ENCODE data around the gene C20orf96. TPM values are rescaled to one million over a fixed set of nuclear protein-coding genes. Genes with fewer than 3 reads are reported as not detected.

Gene C20orf96
- polyA plus RNA-seq, 1 donor from 2014 or later, result 10.9 TPM

DNA sequence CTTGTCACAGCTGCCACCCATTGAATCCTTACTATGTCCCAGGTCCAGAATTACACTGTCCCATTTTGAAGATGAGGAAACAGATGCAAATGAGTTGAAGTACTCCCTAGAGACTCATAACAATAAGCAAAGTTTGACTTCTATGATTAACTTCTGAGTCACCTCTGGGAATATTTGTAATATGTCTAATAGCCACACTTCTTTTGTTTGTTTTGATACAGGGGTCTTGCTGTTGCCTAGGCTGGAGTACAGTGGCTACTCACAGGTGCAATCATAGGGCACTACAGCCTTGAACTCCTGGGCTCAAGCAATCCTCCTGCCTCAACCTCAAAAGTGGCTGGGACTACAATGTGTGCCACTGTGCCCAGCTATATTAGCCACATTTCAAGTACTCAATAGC, 23.4 kb upstream of the C20orf96 start:
- H4K20me1 ChIP-seq (ENCODE audit: insufficient read depth), result no peaks in the 10 kb centered on the region
- H3K9me2 ChIP-seq (ENCODE audit: insufficient read depth, low read length), result no peaks in the 10 kb centered on the region
- H3K36me3 ChIP-seq (ENCODE audit: insufficient read depth, low read length), result no peaks in the 10 kb centered on the region
- no peak overlapping the region for H3K4me3 ChIP-seq (ENCODE audit: low read length)
- peaks cover 11% of the 10 kb centered on the region for H3F3A ChIP-seq (ENCODE audit: insufficient read depth, low read length, poor library complexity, severe bottlenecking)
- H3K9ac ChIP-seq (ENCODE audit: low read length), result no peak overlapping the region
- no peak overlapping the region for H3K27ac ChIP-seq (ENCODE audit: low read length)
- H3K79me2 ChIP-seq (replicated peaks; ENCODE audit: insufficient read depth, low read length), result no peaks in the 10 kb centered on the region
- H2AFZ ChIP-seq (ENCODE audit: low read depth, low read length), result no peak overlapping the region
- no peaks in the 10 kb centered on the region for H3K9me3 ChIP-seq (ENCODE audit: low read length)
- H3K4me2 ChIP-seq (ENCODE audit: low read length), result no peak overlapping the region
- no peak for TF ChIP-seq EZH2 (IDR thresholded peaks at IDR 0.05; ENCODE audit: borderline replicate concordance, insufficient read depth, low read length, poor library complexity, severe bottlenecking)
- TF ChIP-seq POLR2AphosphoS5 (IDR thresholded peaks at IDR 0.05), result no peak
- no peak for TF ChIP-seq EP300 (conservative IDR thresholded peaks at IDR 0.05; ENCODE audit: poor library complexity, severe bottlenecking)
- TF ChIP-seq, protein P1, sequence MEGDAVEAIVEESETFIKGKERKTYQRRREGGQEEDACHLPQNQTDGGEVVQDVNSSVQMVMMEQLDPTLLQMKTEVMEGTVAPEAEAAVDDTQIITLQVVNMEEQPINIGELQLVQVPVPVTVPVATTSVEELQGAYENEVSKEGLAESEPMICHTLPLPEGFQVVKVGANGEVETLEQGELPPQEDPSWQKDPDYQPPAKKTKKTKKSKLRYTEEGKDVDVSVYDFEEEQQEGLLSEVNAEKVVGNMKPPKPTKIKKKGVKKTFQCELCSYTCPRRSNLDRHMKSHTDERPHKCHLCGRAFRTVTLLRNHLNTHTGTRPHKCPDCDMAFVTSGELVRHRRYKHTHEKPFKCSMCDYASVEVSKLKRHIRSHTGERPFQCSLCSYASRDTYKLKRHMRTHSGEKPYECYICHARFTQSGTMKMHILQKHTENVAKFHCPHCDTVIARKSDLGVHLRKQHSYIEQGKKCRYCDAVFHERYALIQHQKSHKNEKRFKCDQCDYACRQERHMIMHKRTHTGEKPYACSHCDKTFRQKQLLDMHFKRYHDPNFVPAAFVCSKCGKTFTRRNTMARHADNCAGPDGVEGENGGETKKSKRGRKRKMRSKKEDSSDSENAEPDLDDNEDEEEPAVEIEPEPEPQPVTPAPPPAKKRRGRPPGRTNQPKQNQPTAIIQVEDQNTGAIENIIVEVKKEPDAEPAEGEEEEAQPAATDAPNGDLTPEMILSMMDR (IDR thresholded peaks at IDR 0.05; ENCODE audit: poor library complexity, severe bottlenecking), result no peak
- no peak for TF ChIP-seq MXI1 (conservative IDR thresholded peaks at IDR 0.05; ENCODE audit: poor library complexity, severe bottlenecking)
- no peak for TF ChIP-seq RAD21 (conservative IDR thresholded peaks at IDR 0.05)
- TF ChIP-seq, protein P2, sequence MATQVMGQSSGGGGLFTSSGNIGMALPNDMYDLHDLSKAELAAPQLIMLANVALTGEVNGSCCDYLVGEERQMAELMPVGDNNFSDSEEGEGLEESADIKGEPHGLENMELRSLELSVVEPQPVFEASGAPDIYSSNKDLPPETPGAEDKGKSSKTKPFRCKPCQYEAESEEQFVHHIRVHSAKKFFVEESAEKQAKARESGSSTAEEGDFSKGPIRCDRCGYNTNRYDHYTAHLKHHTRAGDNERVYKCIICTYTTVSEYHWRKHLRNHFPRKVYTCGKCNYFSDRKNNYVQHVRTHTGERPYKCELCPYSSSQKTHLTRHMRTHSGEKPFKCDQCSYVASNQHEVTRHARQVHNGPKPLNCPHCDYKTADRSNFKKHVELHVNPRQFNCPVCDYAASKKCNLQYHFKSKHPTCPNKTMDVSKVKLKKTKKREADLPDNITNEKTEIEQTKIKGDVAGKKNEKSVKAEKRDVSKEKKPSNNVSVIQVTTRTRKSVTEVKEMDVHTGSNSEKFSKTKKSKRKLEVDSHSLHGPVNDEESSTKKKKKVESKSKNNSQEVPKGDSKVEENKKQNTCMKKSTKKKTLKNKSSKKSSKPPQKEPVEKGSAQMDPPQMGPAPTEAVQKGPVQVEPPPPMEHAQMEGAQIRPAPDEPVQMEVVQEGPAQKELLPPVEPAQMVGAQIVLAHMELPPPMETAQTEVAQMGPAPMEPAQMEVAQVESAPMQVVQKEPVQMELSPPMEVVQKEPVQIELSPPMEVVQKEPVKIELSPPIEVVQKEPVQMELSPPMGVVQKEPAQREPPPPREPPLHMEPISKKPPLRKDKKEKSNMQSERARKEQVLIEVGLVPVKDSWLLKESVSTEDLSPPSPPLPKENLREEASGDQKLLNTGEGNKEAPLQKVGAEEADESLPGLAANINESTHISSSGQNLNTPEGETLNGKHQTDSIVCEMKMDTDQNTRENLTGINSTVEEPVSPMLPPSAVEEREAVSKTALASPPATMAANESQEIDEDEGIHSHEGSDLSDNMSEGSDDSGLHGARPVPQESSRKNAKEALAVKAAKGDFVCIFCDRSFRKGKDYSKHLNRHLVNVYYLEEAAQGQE (IDR thresholded peaks at IDR 0.05; ENCODE audit: borderline replicate concordance), result no peak
- no peak for TF ChIP-seq TAF1 (IDR thresholded peaks at IDR 0.05; ENCODE audit: low read depth)
- no peak for TF ChIP-seq SMC3 (conservative IDR thresholded peaks at IDR 0.05; ENCODE audit: poor library complexity)
- no peaks in the 10 kb centered on the region for H3K27me3 ChIP-seq (ENCODE audit: insufficient read depth, low read depth, low read length)

DNA sequence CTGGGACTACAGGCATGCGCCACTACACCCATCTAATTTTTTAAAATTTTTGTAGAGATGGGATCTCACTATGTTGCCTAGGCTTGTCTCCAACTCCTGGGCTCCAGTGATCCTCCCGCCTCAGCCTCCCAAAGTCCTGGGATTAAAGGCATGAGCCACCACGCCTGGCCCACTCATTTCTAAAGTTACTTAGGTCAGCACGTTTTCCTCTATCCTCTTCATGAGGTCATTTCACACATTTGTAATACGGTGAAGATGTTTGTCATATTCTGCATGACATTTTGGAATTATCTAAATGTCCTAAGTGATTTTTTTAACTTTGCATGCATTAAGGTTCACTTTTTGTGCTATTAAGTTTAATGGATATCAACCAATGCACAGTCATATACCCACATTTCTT, 22.9 kb upstream of the C20orf96 start:
- Histone ChIP-seq H3K27ac (ENCODE audit: low read length) (no peak overlapping the region), H3K4me2 (ENCODE audit: low read length) (no peak overlapping the region), H3K9ac (ENCODE audit: low read length) (no peak overlapping the region), H3K27me3 (ENCODE audit: insufficient read depth, low read depth, low read length) (no peaks in the 10 kb centered on the region), H2AFZ (ENCODE audit: low read depth, low read length) (no peak overlapping the region), H3K4me3 (ENCODE audit: low read length) (no peak overlapping the region), H3F3A (ENCODE audit: insufficient read depth, low read length, poor library complexity, severe bottlenecking) (peaks cover 17% of the 10 kb centered on the region), H3K36me3 (ENCODE audit: insufficient read depth, low read length) (no peaks in the 10 kb centered on the region), H4K20me1 (ENCODE audit: insufficient read depth) (no peaks in the 10 kb centered on the region), H3K9me2 (ENCODE audit: insufficient read depth, low read length) (no peaks in the 10 kb centered on the region), H3K79me2 (replicated peaks; ENCODE audit: insufficient read depth, low read length) (peaks cover under 1% of the 10 kb centered on the region), H3K9me3 (ENCODE audit: low read length) (no peaks in the 10 kb centered on the region)
- TF ChIP-seq, protein P2 (IDR thresholded peaks at IDR 0.05; ENCODE audit: borderline replicate concordance), result no peak
- TF ChIP-seq POLR2AphosphoS5 (IDR thresholded peaks at IDR 0.05), result no peak
- no peak for TF ChIP-seq EP300 (conservative IDR thresholded peaks at IDR 0.05; ENCODE audit: poor library complexity, severe bottlenecking)
- TF ChIP-seq RAD21 (conservative IDR thresholded peaks at IDR 0.05), result no peak
- TF ChIP-seq SMC3 (conservative IDR thresholded peaks at IDR 0.05; ENCODE audit: poor library complexity), result no peak
- no peak for TF ChIP-seq MXI1 (conservative IDR thresholded peaks at IDR 0.05; ENCODE audit: poor library complexity, severe bottlenecking)
- no peak for TF ChIP-seq EZH2 (IDR thresholded peaks at IDR 0.05; ENCODE audit: borderline replicate concordance, insufficient read depth, low read length, poor library complexity, severe bottlenecking)
- no peak for TF ChIP-seq TAF1 (IDR thresholded peaks at IDR 0.05; ENCODE audit: low read depth)
- TF ChIP-seq, protein P1 (IDR thresholded peaks at IDR 0.05; ENCODE audit: poor library complexity, severe bottlenecking), result no peak

Data from neural cell (in vitro differentiated cells).